Measurements from ENCODE around the gene HNRNPLL.

- no peak for TF ChIP-seq POLR2AphosphoS5 (IDR thresholded peaks at IDR 0.05; ENCODE audit: borderline replicate concordance, low read depth, low read length)
- no peak for TF ChIP-seq EZH2 (IDR thresholded peaks at IDR 0.05)
- no peak for TF ChIP-seq FOXP2 (optimal IDR thresholded peaks at IDR 0.05; ENCODE audit: control extremely low read depth, extremely low read length, insufficient read depth)
Observed at GRCh38 chr2:38546585-38546984, 56.1 kb downstream of the HNRNPLL start.

All from SK-N-MC (cell line).